Ovary (tissue), 3 donors: Measurements from ENCODE around the gene DCLK3.

Experiments
- EP300 ChIP-seq: sonication (generic); formaldehyde crosslinking; IDR thresholded peaks from one replicate; pipeline ENCODE4 v1.6.1; 2017; ENCODE audit warnings: antibody characterized with exemption
- POLR2A ChIP-seq: fragments of 450-650 bp; IDR thresholded peaks from one replicate; pipeline ENCODE4 v1.6.1; 2017; ENCODE audit warnings: antibody characterized with exemption, mild to moderate bottlenecking, moderate library complexity
- TF ChIP-seq, protein P1 (sequence below), 3 donors: fragments of 450-650 bp in 2 of 3; fragments of 200-600 bp in 1 of 3; IDR thresholded peaks; one replicate each; pipeline versions ENCODE4 v1.5.1 to v1.8.0; 2016 to 2022; ENCODE audit warnings: antibody characterized with exemption in 3 of 3, mild to moderate bottlenecking in 1 of 3
- donor health status: DM: no; HTN: no; CAD: no.

GRCh38 chr3:36740787-36741186 is 23.6 kb downstream of the DCLK3 start:
- TF ChIP-seq, protein P1, sequence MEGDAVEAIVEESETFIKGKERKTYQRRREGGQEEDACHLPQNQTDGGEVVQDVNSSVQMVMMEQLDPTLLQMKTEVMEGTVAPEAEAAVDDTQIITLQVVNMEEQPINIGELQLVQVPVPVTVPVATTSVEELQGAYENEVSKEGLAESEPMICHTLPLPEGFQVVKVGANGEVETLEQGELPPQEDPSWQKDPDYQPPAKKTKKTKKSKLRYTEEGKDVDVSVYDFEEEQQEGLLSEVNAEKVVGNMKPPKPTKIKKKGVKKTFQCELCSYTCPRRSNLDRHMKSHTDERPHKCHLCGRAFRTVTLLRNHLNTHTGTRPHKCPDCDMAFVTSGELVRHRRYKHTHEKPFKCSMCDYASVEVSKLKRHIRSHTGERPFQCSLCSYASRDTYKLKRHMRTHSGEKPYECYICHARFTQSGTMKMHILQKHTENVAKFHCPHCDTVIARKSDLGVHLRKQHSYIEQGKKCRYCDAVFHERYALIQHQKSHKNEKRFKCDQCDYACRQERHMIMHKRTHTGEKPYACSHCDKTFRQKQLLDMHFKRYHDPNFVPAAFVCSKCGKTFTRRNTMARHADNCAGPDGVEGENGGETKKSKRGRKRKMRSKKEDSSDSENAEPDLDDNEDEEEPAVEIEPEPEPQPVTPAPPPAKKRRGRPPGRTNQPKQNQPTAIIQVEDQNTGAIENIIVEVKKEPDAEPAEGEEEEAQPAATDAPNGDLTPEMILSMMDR (IDR thresholded peaks at IDR 0.05), result no peak
- TF ChIP-seq POLR2A (no peak), EP300 (no peak)
